HG03066 (cell line): Measurements from ENCODE around the gene KAT2A.

Experiments
- ATAC-seq: cut with Tn5 transposase; IDR thresholded peaks from one replicate; pipeline ENCODE4 v1.9.1; 2021; ENCODE audit warnings: low read depth; ENCODE audit not compliant: unreplicated experiment

The KAT2A gene

GRCh38 chr17:42096360-42097111, 24.6 kb downstream of the KAT2A start:
- ATAC-seq = no peak

- ATAC-seq = no peak
Measured at GRCh38 chr17:42094375-42095069, 26.6 kb downstream of the KAT2A start.

GRCh38 chr17:42092939-42093338, 28.2 kb downstream of the KAT2A start:
- ATAC-seq = no peak

GRCh38 chr17:42090964-42091790, 30.0 kb downstream of the KAT2A start:
- no peak for ATAC-seq

- no peak for ATAC-seq
Measured at GRCh38 chr17:42088736-42089135, 32.4 kb downstream of the KAT2A start.

- no peak for ATAC-seq
Measured at GRCh38 chr17:42087736-42088705, 33.1 kb downstream of the KAT2A start.

- no peak for ATAC-seq
Measured at GRCh38 chr17:42087042-42087701, 34.0 kb downstream of the KAT2A start.

- no peak for ATAC-seq
Measured at GRCh38 chr17:42081516-42082129, 39.5 kb downstream of the KAT2A start.

- no peak for ATAC-seq
Measured at GRCh38 chr17:42079541-42079940, 41.6 kb downstream of the KAT2A start.

GRCh38 chr17:42078396-42079043, 42.6 kb downstream of the KAT2A start:
- no peak for ATAC-seq

- ATAC-seq = no peak
Measured at GRCh38 chr17:42077755-42078154, 43.4 kb downstream of the KAT2A start.

- ATAC-seq = no peak
Measured at GRCh38 chr17:42076797-42077559, 44.2 kb downstream of the KAT2A start.

GRCh38 chr17:42075789-42076188, 45.4 kb downstream of the KAT2A start:
- ATAC-seq = no peak

- no peak for ATAC-seq
Measured at GRCh38 chr17:42072323-42073187, 48.6 kb downstream of the KAT2A start.

GRCh38 chr17:42071810-42072209, 49.4 kb downstream of the KAT2A start:
- ATAC-seq = no peak

- ATAC-seq = no peak
Measured at GRCh38 chr17:42068979-42069378, 52.2 kb downstream of the KAT2A start.
